ENCODE data around the gene DMRT3.

DMRT3 gene

DNA sequence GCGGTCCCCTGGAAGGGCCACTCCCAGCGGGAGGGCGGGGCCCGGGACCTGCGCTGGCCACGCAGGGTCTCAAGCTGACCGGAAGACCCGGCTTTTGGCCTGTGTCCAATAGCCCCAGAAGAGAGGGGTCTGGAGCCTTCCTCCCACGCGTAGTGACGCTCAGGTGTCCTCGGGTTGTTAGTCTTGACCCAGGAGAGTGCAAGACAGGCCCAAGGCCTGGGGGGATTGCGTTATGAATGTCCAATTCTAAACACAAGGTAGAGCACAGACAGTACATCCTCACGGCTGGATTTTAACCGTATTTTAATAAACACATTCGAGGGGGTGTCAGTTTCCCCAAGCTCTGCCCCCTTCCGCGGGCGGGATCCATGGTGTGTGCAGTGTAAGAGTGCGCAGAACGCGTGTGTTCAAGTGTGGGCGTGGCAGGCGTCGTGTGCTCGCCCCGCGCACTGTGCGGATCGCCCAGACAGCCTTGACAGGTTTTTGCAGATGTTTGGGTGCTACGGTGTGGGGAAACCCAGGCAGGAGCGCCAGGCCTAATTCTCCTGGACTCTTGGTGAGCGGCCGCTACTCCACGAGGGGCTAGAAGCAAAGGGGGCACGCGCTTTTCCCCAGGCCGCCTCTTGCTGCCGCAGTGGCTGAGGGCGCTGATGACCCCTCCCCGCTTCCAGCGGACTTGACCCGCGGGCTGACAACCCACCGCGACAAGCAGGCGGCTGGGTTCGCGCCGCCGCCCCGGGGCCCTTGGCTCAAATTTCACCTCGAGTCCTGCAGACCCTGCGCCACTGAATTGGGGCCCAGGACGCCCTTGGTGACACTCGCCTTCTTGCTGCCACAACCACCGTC is 6.1 kb upstream of the DMRT3 start:
- DNase-seq (ENCODE audit: low spot score) = no peak

DNA sequence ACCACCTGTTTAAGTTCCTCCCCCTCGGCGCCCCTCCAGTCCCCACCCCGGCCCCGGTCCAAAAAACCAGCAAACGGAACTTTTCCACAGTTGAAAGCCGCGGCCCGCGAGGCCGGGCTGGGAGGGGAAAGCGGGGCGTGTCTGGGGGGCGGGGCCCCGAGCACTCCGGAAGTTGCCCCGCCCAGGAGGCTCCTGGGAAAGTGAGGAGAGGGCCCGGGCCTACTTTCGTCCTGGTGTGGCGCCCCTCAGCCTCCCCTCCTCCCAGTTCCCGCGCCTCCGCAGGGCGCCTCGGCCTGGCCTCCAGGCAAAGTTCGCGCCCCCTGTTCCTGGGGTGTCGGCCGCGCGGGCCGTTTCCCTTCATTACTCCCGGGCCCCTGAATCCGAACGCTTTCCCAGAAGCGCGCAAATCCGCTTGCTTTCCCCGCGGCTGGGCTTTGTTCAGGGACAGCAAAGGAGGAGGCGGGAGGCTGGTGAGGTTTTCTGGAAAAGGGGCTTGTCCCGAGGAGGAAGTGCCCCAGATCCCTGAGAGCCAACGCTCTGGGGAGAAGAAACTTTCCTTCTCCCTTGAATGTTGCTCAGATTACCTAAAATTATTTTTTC is 4.5 kb upstream of the DMRT3 start:
- DNase-seq (ENCODE audit: low spot score) = no peak

- no peak for DNase-seq (ENCODE audit: low spot score)
These were observed 3.8 kb upstream of the DMRT3 start for GRCh38 chr9:972501-973294.

DNA sequence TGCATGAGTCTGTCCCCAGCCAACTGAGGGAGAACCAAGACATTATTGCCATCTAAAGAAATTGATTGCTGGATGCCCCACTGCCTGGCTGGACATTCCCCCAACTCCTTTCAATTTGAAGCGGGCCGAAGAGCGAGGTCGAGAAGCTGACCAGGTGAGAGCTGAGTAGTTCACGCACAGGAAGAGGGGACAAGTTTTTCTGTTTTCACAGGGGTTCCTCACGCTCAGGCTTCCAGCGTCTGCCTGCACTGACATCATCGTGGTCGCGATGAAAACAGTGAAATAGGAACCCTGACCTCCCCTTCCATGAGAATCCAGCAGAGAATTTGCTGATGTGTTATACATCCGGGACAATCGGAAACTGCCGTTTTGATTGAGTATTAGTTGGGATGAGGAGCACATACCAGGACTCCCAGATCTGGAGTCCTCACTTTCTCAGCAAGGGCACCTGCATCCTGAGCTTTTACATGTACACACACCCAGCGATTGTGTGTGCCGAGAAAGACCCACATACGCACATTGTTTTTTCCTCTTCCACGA is 3.1 kb upstream of the DMRT3 start:
- no peak for DNase-seq (ENCODE audit: low spot score)

DNA sequence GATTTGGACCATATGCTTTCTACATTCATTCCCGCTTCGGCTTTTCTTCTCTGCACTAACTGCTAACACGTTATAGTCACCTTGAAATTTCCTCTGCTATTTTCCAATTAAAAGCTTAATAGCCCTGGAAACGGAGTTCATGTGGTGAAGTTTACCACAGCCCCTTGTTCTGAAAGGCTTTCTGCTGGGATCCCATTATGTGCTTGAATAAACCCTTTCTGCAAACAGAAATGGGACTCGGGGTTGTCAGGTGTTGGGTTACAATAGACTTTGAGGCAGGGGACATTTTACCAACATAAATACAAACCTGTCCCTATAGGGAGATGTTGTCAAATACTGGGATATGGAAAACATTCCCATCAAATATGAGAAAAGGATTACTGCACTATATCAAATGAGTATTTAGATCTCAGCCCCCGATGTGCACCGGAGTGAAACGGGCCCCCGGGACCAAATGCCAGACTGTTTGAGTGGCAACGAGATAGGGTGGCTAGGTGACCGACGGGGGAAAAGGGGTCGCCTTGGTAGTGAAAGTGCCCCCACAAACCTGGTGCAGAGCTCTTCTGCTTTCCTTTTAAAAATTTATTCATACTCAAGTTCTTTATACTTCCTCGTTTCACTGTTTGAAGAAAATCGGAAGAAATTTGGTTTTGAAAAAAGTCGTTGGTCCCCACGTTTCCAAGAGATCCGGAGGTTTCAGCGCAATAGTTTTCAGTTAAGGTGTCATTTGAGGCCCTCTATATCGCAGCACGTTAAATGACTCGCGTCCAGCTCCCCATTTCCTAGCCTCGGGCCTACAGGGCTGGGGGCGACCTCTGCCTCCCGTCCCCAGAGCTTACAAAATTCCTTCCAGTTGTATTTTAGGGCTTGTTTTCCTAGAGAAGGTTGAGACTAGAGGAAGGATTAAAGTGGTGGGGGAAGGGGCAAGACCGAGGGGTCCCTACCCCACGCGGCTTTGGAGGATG is 2.1 kb upstream of the DMRT3 start:
- no peak for DNase-seq (ENCODE audit: low spot score)

GRCh38 chr9:974996-975739 is 1.3 kb upstream of the DMRT3 start:
- DNase-seq (ENCODE audit: low spot score) = no peak

DNA sequence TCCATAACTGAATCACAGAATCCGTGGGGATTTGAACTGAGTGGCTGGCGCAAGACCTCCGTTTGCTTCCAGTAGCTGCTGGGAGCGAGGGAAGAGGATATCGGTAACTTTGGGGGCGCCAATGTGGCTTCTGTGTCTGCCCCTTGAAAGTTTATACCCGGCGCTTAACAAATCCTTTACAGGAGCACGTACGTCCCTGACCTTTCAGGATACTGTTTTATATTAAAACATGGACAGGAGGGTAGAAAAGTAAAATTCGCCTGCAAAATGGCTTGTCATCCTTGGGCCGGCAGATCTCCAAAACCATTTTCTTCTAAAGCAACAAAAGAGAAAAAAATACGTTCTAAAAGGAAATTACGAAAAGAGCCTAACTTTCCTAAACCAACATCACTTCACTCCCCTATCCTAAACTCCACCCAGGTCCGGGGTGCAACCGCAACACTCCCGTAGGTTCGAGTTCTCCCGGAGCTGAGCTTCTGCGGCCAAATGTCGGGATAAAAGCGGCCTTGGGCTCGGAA is 656 bp upstream of the DMRT3 start:
- DNase-seq (ENCODE audit: low spot score) = no peak

GRCh38 chr9:976943-977837 is 735 bp downstream of the DMRT3 start:
- DNase-seq (ENCODE audit: low spot score) = no peak

DNA sequence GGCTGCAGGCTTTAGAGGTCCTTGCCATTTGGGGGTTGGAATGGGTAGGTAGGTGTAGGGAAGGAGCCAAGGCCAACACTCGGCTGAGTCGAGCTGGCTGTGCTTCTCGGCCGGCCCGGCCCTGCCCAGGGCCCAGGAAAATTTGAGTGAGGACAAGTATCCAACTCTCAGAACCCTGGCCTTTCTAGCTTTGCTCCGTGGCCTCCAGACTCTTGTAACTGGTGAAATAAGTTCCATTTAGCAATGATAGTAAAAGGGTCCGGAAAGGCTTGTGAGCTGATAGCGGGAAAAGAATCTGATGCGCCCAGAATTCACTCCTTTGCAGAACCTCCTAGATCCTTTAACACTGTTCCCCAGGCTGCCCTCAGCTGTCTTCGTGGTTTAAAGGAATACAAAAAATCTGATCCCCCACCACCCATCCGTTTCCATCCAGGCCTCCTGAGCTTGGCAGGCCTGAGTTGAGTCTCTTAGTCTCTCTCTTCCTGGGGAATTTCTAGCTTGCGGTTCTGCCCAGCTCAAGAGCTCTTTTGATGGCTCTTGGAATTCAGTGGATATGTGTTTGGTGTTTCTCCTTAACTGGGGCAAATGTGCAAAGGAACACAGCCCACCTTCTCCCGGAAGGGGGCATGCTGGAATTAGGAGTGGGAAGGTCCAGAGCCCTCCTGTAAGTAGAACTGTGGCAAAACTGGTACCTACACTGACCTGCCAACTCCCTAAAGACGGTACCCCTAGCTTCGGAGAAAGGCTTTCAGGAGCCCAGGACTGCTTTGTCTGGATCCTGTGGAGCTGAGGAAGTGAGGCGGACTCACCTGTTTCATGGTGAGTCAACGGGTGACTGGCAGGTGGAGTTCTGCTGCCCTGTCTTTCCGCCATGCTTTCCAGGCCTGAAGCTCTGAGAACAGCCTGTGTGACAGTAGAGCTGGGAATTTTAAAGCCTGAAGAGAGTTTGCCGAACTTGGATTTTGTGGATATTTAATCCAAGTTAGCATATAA is 1.7 kb downstream of the DMRT3 start:
- no peak for DNase-seq (ENCODE audit: low spot score)

DNA sequence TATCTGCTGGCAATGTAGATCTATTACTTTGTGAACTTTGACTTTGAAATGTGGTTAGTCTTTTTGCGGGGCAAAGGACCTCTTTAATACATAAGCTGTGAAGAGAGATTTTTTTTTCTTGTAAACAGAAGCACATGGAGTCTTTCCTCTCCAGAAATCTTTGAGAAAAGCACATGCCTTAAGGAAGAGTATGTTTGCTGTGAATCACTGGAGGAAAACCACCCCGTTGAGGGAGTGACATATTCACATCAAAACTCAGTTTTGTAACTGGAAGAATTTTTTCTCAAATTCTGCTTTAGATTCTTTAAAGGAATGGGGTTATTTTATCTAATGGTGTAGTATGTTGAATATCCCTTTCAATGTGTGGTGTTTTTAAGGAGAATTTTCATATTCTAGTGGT is 3.5 kb downstream of the DMRT3 start:
- no peak for DNase-seq (ENCODE audit: low spot score)

- no peak for DNase-seq (ENCODE audit: low spot score)
These were observed 4.2 kb downstream of the DMRT3 start for GRCh38 chr9:980640-981039.

- no peak for DNase-seq (ENCODE audit: low spot score)
These were observed 5.0 kb downstream of the DMRT3 start for GRCh38 chr9:981491-981898.

DNA sequence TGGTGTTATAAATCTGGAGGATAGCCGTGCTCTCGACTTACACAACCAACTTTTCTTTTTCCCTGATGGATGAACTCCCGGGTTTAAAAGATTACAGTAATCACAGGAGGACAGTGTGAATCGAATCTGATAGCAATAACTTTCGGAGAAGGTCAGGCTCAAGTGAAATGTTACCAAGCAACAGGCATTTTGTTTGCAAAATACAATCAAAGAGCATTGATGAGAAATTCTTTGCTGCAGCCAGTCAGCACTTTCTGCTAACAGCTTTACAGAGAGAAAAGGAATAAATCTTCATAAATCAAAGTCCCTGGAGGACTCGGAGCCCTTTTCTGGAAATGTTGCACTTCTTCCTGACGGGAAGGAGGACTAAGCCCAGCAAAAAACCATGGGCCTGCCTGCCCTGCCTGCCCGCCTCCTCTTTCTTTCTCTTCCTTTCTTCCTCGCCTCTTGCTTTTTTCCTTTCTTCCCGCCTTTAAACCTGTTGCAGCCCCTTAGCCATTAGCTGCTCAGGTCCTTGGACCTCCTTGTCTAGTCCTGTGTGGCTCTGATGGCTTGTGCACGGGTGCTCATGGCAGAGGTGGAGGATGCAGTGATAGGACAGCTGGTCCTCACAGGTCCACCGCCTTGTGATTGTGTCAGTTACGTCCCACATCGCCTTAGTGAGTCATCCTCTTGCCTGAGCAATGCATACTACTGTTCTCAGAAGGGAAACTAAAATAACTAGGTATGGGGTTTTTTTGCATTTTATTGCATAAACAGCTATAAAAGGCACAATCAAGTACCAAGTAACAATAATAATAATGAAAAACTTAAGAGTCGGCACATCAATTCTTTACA is 6.2 kb downstream of the DMRT3 start:
- no peak for DNase-seq (ENCODE audit: low spot score)

GRCh38 chr9:994005-994404 is 17.6 kb downstream of the DMRT3 start:
- no peak for DNase-seq (ENCODE audit: low spot score)

DNA sequence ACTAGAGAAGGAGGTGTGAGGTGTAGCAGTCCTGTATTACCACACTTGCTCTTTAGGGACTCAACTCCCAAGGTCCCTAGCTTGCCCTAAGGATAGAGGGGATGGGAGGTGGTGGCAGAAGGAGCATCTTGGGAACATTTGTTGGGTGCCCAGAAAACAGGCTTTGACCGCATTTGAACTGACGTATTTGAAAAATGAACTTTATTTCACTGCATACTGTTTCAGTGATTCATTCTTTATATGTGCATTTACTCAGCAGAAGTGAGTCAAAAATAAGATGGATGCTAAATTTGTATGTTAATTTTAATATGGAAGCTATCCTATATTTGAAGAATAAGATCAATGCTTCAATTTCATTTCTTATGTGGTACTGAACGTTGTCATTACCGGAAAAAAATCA is 18.7 kb downstream of the DMRT3 start:
- DNase-seq (ENCODE audit: low spot score) = no peak

GRCh38 chr9:995781-996180 is 19.3 kb downstream of the DMRT3 start:
- DNase-seq (ENCODE audit: low spot score) = no peak

Data from LoVo (cell line).